HCT116 (cell line): ENCODE results near the gene GBF1.

Experiments
- ELF1 ChIP-seq: IDR thresholded peaks from 2 replicates; pipeline ENCODE4 v1.6.1; 2012; ENCODE audit warnings: low read depth, borderline replicate concordance
- EZH2 ChIP-seq: fragments of 200-600 bp; sonication (generic); IDR thresholded peaks from 2 replicates; pipeline ENCODE4 v1.6.1; 2017; ENCODE audit warnings: antibody characterized with exemption, mixed run types
- POLR2A ChIP-seq: IDR thresholded peaks from 2 replicates; pipeline ENCODE4 v1.7.0; 2011; ENCODE audit warnings: borderline replicate concordance; ENCODE audit not compliant: insufficient read depth, insufficient read length; ENCODE audit errors: extremely low read depth

DNA sequence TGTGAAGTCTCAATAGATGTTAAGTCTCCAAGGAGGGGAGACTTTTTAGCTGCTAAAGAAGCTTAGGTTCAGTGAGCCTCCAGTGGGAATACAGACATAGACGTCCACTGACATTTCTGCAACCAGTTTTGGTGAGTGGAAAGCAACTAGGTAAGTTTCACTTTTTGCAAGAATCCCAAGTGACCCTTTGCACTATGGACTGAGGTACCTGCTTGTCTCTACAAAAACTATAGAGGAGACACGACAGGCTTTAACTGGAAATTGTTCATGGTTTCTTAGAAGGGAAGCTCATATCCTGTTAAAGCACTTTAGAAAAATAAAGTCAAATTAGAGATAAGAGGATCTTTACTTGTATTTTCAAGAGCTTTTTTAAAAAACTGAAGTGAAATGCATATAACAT, 38.6 kb downstream of the GBF1 start:
- no peak for TF ChIP-seq EZH2
- TF ChIP-seq POLR2A: no peak
- no peak for TF ChIP-seq ELF1
